Superior temporal gyrus (tissue), 1 donor: ENCODE data around the gene MUC5AC.
"Not testable (repeated sequence)": the region's sequence is repeated elsewhere in the genome, so short reads cannot be mapped to it uniquely, and the experiment has no call there.

Experiments
- DNase-seq: peaks from one replicate; pipeline ENCODE4 v3.0.0-alpha.2; 2016; ENCODE audit errors: extremely low spot score

Gene MUC5AC

DNA sequence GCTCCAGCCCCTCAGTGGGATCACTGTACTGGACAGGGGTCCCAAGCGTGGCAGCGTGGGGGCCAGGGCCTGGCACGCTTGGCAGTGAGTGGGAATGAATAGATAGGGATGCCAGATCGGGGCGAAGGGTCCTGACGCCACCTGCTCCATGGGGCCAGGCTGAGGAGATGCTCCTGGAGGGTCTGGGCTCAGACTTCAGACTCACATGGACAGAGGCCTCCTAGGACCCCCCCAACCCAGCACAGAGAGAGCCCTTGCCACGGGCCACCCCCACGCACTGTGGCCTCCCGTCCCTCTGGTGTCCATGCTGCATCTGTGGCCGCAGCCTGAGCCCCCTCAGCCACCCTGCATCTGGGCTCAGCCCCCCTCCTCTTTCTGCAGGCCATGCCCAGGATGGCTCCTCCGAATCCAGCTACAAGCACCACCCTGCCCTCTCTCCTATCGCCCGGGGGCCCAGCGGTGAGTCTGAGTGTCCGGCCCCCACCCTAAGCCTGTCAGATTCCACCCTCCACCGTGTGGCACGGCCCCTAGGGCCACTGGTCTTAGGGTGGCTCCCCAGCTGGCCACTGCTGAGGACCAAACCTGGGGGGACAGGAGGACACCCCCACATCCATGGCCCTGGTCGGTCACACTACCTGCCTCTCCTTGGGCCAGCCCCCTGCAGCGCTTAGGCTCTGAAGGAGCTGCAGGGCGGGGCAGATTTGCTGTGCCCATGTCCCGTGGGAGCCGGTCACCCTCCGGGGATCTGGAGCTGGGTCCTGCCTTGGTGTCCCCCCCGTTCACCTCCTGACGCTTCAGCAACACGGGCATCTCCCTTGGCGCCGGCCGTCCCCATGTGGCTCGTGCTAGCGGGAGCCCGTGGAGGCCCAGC lies 2.7 kb downstream of the MUC5AC start:
- DNase-seq = no peak

GRCh38 chr11:1161410-1162137 lies 3.8 kb downstream of the MUC5AC start:
- DNase-seq = no peak

DNA sequence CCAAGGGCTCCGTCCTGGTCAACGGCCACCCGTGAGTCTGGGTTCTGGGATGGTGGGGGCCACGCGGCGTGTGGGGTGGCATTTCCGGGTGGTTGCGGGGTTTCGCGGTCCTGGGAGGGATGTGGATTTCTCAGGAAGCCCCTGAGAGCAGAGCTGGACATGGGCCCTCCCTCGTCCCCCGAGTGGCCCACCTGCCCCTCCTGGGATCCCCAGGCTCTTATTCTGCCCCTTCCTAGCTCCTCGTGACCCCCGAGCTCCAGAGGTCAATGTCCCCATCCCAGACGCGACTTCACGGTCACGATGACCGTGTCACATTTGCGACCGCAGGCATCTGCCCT lies 4.4 kb downstream of the MUC5AC start:
- DNase-seq = no peak

DNA sequence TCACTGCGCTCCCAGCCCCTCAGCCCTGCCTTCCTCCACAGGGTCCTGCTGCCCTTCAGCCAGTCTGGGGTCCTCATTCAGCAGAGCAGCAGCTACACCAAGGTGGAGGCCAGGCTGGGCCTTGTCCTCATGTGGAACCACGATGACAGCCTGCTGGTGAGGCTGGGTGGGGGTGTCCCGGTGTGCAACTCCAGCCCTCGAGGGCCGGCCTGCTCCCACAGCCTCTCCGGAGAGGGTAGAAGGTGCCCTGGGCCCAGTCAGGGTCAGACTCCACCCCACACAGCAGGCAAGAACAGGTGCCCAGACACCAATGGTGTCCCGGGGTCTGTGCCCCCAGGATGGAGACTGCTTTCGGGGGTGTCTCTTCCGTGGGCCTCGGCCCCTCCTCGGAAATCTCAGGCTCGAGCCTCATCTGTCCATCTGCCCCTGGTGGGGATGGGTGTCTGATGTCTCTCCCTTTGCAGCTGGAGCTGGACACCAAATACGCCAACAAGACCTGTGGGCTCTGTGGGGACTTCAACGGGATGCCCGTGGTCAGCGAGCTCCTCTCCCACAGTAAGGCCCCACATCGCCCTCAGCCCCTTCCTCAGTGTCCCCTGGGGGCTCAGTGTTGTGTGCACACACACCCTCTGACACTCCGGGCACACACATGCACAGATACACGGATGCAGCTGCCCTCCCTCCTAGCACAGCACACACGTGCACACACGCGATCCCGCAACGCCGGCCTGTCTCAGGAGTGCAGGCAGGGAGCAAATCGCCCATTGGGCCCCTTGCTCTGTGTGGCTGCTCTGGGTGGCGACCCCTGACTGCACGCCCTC lies 4.9 kb downstream of the MUC5AC start:
- DNase-seq = no peak

GRCh38 chr11:1163321-1163910 lies 5.7 kb downstream of the MUC5AC start:
- DNase-seq = no peak

- no peak for DNase-seq
Observed at GRCh38 chr11:1163911-1164735, 6.4 kb downstream of the MUC5AC start.

DNA sequence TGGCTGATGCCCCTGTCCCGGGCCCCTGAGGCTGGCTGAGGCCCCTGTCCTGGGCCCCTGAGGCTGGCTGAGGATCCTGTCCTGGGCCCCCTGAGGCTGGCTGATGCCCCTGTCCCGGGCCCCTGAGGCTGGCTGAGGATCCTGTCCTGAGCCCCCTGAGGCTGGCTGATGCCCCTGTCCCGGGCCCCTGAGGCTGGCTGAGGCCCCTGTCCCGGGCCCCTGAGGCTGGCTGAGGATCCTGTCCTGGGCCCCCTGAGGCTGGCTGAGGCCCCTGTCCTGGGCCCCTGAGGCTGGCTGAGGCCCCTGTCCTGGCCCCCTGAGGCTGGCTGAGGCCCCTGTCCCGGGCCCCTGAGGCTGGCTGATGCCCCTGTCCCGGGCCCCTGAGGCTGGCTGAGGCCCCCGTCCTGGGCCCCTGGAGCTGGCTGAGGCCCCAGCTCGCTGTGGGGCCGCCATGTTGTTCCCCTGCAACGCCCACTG lies 7.1 kb downstream of the MUC5AC start:
- DNase-seq = not testable (repeated sequence)

GRCh38 chr11:1165256-1166041 lies 7.7 kb downstream of the MUC5AC start:
- DNase-seq = no peak

- DNase-seq = no peak
Observed at GRCh38 chr11:1167256-1167655, 9.5 kb downstream of the MUC5AC start.

DNA sequence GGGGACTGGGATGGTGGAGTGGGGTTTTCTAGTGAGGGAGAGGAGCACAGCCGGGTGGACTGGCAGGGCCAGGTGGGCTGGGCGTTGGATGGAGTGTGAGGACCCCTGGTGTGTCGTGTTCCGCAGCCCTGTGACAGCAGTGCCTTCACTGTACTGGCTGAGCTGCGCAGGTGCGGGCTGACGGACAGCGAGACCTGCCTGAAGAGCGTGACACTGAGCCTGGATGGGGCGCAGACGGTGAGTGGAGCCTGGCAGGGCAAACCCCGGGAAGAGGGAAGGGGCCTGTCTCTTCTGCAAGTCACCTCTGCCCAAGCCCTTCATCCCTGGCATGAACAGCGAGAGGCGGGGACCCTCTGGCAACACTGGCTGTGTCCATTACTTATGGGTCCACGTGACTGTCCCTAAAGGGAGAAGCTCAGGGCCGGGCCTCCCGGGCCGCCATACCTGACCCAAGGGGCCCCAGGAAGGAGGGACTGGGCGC lies 10.0 kb downstream of the MUC5AC start:
- no peak for DNase-seq

DNA sequence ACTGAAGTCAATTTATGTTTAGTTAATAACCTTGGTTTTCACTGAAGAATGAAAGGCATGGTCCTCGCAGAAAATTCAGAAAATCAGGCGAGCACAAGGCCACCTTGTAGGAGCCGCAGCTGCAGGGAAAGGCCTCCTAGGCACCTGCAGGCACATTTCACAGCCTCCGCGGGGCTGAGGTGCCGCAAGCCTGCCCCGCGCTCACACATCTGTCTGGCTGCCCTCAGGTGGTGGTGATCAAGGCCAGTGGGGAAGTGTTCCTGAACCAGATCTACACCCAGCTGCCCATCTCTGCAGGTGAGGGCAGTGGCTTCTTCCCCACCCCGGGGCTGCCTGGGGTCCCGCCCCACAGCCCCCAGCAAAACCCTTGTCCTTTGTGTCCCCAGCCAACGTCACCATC lies 10.5 kb downstream of the MUC5AC start:
- DNase-seq = no peak

- DNase-seq = no peak
Observed at GRCh38 chr11:1168721-1169161, 11.0 kb downstream of the MUC5AC start.

DNA sequence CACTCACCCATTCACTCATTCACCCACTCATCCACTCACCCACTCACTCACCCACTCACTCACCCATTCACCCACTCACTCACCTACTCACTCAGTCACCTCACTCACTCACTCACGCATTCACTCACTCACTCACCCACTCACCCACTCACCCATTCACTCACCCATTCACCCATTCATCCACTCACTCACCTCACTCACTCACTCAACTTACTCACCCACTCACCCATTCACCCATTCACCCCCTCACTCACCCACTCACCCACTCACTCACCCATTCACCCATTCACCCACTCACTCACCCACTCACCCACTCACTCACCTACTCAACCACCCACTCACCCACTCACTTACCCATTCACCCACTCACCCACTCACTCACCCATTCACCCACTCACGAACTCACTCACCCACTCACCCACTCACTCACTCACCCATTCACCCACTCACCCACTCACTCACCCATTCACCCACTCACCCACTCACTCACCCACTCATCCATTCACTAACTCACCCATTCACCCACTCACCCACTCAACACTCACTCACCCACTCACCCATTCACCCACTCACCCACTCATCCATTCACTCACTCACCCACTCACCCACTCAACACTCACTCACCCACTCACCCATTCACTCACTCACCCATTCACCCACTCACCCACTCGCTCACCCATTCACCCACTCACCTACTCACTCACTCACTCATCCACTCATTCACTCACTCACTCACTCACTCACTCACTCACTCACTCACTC lies 13.7 kb downstream of the MUC5AC start:
- DNase-seq = no peak

DNA sequence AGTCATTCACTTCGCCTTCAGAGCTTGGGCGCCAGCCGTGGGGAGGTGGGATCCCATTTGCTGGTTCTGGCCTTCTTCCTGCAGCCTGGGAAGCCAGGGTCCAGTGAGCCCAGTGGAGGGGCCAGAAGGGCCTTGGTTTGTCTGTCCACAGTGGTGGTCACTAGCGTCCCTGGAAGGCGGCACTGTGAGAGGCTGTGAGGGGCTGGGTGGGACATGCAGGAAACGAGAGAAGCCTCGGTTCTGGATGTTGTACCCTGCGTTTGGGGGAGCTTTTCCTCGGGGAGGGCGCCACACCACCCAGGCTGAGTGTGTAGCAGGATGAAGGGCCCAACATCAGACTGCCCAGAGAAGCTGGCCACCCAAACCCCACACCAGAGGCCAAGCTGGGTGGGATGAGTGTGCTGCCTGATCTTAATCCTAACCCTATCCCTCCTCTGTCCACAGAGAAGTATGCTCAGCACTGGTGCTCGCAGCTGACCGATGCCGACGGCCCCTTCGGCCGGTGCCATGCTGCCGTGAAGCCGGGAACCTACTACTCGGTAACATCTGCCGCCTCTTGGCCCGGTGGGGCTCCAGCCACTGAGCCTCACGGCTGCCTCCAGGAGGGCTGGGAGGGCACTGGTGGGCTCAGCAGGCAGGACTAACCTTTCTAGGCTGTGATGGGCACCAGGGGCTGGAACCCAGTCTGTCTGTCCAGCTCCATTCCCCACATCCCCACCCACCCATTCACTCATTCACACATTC lies 14.4 kb downstream of the MUC5AC start:
- no peak for DNase-seq

- no peak for DNase-seq
Observed at GRCh38 chr11:1172729-1173117, 15.0 kb downstream of the MUC5AC start.

DNA sequence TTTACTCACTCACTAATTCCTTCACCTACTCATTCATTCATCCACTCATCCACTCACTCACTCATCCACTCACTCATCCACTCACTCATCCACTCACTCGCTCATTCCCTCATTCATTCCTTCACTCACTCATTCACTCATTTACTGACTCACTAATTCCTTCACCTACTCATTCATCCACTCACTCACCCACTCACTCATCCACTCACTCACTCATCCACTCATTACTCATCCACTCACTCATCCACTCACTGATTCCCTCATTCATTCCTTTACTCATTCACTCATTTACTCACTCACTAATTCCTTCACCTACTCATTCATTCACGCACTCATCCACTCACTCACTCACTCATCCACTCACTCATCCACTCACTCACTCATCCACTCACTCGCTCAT lies 15.6 kb downstream of the MUC5AC start:
- DNase-seq = not testable (repeated sequence)

DNA sequence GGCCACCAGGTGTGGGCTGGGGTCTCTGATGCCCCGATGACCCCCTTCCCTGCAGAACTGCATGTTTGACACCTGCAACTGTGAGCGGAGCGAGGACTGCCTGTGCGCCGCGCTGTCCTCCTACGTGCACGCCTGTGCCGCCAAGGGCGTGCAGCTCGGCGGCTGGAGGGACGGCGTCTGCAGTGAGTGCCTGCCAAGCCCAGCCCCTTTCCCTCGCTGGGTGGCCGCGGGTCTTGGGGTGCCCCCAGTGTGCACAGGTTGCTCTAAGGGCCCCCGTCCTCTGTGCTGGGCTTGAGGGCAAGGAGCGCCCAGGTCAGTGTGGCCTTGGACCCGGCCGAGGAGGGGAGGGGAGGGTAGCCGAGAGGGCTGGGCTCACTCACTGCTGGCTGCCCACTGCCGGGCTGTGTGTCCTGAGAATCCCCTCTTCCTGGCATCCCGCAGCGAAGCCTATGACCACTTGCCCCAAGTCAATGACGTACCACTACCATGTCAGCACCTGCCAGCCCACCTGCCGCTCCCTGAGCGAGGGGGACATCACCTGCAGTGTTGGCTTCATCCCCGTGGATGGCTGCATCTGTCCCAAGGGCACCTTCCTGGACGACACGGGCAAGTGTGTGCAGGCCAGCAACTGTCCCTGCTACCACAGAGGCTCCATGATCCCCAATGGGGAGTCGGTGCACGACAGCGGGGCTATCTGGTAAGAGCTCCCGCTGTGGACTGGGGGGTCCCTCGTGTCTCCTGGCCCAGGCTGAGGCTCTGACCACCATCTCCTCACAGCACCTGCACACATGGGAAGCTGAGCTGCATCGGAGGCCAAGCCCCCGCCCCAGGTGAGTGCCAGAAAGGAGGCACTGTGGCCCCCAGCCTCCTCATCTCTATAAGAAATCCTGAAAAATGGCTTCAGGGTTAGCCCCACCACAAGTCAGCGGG lies 17.0 kb downstream of the MUC5AC start:
- no peak for DNase-seq
